ENCODE data around the gene PCDHA1. TPM values are rescaled to one million over a fixed set of nuclear protein-coding genes. Genes with fewer than 3 reads are reported as not detected.

Gene PCDHA1
- total and polyA plus RNA-seq, 2 of the 13 experiments (the other 11 are each of a cell fraction or from before 2014, with no cell fraction given), result not detected

DNA sequence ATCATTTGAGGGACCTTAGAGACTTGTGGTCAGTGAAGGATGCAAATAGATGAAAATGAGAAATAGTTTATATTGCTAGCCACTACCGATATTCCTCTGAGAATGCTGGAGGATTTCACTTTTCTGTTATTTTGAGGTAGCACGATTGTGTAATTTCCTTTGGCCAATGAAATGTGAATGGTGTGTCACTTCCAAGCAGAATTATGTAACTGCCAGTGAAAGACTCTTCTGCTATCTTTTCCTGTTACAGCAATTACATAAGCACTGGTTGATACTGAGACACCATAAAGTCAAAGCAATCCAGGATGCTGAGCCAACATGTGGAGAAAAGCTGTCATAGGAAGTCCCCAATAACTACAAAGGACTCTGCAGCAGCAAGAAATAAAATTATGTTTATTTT is 5.1 kb downstream of the PCDHA1 start (continued):
- TF ChIP-seq, protein P1, sequence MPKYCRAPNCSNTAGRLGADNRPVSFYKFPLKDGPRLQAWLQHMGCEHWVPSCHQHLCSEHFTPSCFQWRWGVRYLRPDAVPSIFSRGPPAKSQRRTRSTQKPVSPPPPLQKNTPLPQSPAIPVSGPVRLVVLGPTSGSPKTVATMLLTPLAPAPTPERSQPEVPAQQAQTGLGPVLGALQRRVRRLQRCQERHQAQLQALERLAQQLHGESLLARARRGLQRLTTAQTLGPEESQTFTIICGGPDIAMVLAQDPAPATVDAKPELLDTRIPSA (CRISPR knock-in tag; IDR thresholded peaks at IDR 0.05; ENCODE audit: borderline replicate concordance), result no peak
- TF ChIP-seq, protein P2, sequence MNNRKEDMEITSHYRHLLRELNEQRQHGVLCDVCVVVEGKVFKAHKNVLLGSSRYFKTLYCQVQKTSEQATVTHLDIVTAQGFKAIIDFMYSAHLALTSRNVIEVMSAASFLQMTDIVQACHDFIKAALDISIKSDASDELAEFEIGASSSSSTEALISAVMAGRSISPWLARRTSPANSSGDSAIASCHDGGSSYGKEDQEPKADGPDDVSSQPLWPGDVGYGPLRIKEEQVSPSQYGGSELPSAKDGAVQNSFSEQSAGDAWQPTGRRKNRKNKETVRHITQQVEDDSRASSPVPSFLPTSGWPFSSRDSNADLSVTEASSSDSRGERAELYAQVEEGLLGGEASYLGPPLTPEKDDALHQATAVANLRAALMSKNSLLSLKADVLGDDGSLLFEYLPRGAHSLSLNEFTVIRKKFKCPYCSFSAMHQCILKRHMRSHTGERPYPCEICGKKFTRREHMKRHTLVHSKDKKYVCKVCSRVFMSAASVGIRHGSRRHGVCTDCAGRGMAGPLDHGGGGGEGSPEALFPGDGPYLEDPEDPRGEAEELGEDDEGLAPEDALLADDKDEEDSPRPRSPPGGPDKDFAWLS (CRISPR knock-in tag; IDR thresholded peaks at IDR 0.05; ENCODE audit: borderline replicate concordance), result no peak
- TF ChIP-seq ZSCAN25 (CRISPR knock-in tag; IDR thresholded peaks at IDR 0.05) (no peak), ZNF629 (CRISPR knock-in tag; conservative IDR thresholded peaks at IDR 0.05) (no peak), SKI (IDR thresholded peaks at IDR 0.05; ENCODE audit: partially characterized antibody) (no peak)

DNA sequence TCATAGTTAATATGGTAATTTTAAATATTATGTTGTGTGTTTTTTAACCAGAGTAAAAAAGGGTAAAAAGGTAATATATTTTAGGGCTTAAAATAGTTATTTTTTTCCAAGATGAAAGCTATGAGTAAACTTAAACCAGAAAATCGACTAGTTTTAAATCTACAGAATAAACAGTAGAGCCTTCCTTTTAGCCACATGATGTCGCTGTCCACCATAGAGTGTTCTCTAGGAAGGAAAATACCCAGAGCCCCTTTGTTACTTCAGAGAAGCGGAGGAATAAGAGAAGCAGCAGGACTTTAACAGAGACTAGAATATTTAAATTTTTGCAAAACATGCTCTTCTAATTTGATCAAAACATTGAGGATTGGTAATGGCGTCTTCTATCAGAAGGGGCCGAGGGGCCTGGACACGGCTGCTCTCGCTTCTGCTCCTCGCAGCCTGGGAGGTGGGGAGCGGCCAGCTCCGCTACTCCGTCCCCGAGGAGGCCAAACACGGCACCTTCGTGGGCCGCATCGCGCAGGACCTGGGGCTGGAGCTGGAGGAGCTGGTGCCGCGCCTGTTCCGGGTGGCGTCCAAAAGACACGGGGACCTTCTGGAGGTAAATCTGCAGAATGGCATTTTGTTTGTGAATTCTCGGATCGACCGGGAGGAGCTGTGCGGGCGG is 8.8 kb downstream of the PCDHA1 start, which contains the start of gene PCDHA2:
Gene PCDHA2 (plus strand): TSS at position 258 of the 664 bp plus-strand sequence.
- CTCF ChIA-PET (ENCODE audit: low intra/inter-chr PET ratio, low total read pairs), result no interaction called here
- FAIRE-seq, result no peak
- intact Hi-C loops (cut with micrococcal nuclease; ENCODE audit: unreplicated experiment), result no loop called here
- H3K4me2 ChIP-seq (ENCODE audit: low read depth, low read length), result no peak within 1 kb of the TSS
- no peak within 1 kb of the TSS for H3K4me3 ChIP-seq (replicated peaks in 1 of 3; ENCODE audit: insufficient read depth in 1 of 3, low read depth in 2 of 3, low read length in 3 of 3)
- no peaks in the 10 kb centered on the region for H4K20me1 ChIP-seq (ENCODE audit: insufficient read depth, low read length)
- TF ChIP-seq, protein P3, sequence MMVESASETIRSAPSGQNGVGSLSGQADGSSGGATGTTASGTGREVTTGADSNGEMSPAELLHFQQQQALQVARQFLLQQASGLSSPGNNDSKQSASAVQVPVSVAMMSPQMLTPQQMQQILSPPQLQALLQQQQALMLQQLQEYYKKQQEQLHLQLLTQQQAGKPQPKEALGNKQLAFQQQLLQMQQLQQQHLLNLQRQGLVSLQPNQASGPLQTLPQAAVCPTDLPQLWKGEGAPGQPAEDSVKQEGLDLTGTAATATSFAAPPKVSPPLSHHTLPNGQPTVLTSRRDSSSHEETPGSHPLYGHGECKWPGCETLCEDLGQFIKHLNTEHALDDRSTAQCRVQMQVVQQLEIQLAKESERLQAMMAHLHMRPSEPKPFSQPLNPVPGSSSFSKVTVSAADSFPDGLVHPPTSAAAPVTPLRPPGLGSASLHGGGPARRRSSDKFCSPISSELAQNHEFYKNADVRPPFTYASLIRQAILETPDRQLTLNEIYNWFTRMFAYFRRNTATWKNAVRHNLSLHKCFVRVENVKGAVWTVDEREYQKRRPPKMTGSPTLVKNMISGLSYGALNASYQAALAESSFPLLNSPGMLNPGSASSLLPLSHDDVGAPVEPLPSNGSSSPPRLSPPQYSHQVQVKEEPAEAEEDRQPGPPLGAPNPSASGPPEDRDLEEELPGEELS (CRISPR knock-in tag; IDR thresholded peaks at IDR 0.05), result no peak
- H3K9ac ChIP-seq (ENCODE audit: insufficient read depth, low read depth, low read length), result no peak within 1 kb of the TSS
- no peak for ATAC-seq
- DNase-seq (ENCODE audit: low spot score), result no peak
- no peak within 1 kb of the TSS for H3K27ac ChIP-seq (ENCODE audit: extremely low read length, insufficient read depth, low read length)
- no peaks in the 10 kb centered on the region for H3K4me1 ChIP-seq (ENCODE audit: insufficient read depth, low read length)
- no TSS peak for BruUV-seq (replicated peaks)
- no peak within 1 kb of the TSS for H2AFZ ChIP-seq (ENCODE audit: low read length)
- H3K79me2 ChIP-seq (ENCODE audit: insufficient read depth, low read length), result no peaks in the 10 kb centered on the region
- no peaks in the 10 kb centered on the region for H3K27me3 ChIP-seq (ENCODE audit: control insufficient read depth in 1 of 2, insufficient read depth in 2 of 2, low read length in 2 of 2)
- peaks cover 31% of the 10 kb centered on the region for H3K9me3 ChIP-seq (ENCODE audit: low read length)
- in situ Hi-C loops (cut with HindIII; ENCODE audit: extremely low pct_ligation_motif_present, low pct_unique_long_range_greater_than_20kb), result no loop called here
- no peaks in the 10 kb centered on the region for H3K36me3 ChIP-seq (replicated peaks in 1 of 2; ENCODE audit: control insufficient read depth in 1 of 2, insufficient read depth in 2 of 2, low read length in 2 of 2)
- POLR2A ChIA-PET, result no interaction called here
- 55% methylated on average over 25 of the region's 27 CpGs for WGBS (ENCODE audit: low lambda C conversion rate)
